CD4-positive, alpha-beta T cell treated with Interleukin-1 beta for 1 hour (primary cell): Measurements from ENCODE around the gene PRKCH.
"Not testable (repeated sequence)": the region's sequence is repeated elsewhere in the genome, so short reads cannot be mapped to it uniquely, and the experiment has no call there.

Experiments used
- DNase-seq, 2 donors: peaks; one replicate each; pipeline ENCODE4 v3.0.0-alpha.2; 2020 to 2022

The PRKCH gene

DNA sequence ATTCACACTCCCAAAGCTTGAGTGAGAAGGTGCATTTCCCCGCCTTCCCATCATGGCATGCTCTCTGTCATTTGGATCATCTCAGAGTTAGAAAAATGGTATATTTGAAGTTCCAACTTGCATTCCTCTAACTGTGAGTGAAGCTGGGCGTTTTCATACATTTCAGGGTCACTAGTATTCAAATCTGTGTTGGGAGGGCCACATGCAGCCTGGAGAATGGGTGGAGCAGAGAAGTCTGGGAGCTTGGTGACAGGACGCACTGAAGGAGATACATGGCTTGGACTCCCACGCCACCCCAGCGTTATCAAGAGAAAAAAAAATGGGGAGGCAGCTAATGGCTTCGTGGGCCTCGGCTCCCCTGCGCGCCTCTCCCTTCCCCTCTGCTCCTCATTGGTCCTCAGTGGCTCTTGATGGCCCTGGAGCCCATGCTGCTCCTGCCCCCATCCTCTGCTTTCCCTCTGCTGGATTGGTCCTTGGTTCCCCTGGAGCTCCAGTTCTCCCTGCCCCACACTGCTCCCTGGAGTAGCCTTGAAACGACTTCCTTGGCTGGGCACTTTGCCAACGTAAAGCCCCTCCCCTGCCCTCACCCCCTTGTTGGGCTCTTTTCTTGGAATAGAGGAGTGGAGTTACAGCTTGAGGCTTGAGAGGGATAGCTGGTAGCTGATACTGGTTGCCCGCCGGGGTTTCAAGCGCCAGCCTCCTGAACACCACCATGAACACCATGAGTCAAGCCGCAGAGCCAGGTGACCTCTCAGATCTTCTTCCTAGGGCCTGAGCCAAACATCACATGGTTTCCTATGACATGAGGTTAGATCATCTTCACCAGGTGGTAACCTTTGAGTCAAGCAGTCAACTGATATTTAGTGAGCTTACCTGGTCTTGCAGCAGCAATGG is 139.6 kb downstream of the PRKCH start:
- DNase-seq, result no peak

DNA sequence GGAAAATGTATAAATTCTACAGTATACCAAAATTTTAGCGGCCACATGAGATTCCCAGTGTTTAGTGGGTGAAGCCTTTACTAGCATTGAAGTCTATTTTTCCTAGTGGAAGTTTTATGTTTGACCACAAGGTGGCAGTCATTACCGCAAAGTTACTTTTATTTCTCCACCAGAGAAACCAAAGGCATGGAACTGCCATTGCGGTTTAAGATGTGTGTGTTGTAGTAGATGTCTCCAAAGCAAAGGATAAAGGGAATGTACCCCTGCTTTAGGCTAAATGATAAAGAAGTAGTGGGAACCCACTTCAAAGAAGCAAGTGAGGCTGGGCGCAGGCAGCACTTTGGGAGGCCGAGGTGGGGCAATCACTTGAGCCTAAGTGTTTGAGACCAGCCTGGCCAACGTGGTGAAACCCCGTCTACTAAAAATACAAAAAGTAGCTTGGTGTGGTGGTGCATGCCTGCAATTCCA is 140.5 kb downstream of the PRKCH start:
- DNase-seq, result peak; percentile 39 to 76

DNA sequence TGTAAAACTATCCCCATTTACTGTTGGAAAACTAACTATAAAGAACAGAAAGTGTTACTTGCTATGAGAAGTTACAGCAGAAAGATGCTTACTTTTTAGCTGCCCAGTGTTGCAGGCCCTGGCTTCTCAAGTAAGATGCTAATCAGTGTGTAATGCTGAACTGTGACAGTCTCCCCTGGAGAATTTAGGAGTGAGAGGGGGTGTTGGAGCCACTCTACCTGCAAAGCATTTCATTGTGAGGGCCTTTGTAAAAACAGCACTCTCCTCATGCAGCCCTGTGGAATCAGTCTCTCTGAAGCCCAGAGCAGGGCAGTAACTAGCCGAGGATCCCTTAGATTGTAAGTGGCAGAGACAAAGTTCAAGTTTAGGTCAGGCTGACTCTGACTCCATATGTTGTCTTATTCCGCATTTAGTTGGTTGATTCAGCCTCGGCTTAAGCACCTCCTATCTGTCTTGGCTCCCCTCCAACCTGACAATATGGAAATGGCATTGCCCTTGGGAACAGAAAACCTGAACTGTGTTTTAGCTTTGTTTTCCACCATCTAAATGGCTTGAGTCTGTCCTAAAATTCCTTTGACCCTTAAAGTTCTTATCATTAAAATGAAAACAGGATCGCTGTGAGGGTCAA is 141.3 kb downstream of the PRKCH start:
- no peak for DNase-seq

DNA sequence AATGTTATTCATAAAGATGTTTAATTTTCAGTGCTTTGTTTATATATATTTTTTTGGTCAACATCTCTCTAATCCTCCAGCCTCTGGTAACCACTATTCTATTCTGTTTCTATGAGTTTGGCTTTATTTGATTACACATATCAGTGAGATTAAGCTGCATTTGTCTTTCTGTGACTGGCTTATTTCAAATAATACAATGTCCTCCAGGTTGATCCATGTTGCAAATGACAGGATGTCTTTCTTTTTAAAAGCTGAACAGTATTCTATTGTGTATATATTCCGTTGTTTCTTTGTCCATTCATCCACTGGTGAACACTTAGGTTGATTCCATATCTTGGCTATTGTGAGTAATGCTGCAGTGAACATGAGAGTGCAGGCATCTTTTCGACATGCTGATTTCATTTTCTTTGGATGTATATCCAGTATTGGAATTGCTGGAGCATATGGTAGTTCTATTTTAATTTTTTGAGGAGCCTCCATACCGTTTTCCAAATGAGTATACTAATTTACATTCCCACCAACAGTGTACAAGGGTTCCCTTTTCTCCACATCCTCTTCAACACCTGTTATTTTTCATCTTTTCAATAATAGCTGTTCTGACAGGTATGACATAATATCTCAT is 142.4 kb downstream of the PRKCH start:
- no peak for DNase-seq

DNA sequence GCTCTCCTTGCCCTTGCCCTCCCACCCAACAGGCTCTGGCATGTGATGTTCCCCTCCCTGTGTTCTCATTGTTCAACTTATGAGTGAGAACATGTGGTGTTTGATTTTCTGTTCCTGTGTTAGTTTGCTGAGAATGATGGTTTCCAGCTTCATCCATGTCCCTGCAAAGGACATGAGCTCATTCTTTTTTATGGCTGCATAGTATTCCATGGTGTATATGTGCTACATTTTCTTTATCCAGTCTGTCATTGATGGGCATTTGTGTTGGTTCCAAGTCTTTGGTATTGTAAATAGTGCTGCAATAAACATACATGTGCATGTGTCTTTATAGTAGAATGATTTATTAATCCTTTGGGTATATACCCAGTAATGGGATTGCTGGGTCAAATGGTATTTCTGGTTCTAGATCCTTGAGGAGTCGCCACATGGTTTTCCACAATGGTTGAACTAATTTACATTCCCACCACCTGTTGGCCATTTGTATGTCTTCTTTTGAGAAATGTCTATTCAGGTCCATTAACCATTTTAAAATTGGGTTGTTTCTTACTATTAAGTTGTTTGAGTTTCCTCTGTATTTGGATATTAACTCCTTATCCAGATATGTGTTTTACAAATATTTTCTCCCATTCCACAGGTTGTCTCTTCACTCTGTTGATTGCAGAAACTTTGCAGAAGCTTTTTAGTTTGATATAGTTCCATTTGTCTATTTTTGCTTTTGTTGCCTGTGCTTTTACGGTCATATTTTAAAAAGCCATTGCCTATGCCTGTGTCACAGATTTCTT is 143.4 kb downstream of the PRKCH start:
- DNase-seq, result not testable (repeated sequence)

DNA sequence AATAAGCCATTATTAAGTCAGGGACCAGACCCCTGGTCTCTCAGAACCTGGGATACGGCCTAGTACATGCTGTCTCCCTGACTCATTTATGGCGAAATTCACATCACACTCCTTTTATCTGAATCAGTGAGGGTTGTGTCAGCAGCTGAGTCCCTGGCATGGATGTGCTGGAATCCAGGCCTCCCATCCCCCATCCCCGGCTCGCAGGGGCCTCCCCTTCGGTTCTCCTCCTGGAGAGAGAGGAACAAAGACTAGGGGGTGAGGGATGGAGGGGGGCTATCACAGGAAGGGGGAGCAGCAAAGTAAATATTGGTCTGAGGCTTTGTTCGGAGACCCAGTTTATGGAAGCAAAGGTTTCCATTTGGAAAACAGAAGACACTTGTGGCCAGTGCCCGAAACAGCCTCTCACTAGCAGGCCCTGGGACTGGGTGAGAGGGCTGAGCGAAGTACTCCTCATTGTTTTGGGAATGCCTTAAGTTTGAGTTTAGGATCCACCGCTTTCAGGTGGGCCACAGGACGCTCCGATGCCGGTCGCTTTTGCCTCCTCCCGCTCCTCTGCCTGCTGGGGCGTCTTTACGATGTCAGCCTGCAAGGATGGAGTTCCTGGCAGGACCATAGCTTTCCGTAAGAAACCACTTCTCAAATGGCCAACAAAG is 145.0 kb downstream of the PRKCH start:
- DNase-seq, result no peak

DNA sequence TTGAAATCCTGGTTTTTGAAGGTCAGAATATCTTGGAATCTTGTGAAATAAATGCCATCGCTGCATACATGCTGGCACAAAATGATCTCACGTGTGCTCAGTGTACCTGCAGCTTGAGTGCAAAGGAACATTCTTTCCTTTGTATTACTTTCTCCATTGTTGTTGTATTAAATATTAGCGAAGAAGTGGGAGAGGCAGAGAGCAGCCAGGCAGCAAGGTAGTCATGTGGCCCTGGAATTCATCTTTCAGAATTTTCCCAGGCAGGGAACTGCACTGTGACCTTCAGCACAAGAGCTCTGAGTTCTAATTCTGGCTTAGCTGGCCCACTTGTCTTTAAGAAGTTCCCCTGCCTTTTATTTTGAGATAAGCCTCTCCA is 145.5 kb downstream of the PRKCH start:
- no peak for DNase-seq

DNA sequence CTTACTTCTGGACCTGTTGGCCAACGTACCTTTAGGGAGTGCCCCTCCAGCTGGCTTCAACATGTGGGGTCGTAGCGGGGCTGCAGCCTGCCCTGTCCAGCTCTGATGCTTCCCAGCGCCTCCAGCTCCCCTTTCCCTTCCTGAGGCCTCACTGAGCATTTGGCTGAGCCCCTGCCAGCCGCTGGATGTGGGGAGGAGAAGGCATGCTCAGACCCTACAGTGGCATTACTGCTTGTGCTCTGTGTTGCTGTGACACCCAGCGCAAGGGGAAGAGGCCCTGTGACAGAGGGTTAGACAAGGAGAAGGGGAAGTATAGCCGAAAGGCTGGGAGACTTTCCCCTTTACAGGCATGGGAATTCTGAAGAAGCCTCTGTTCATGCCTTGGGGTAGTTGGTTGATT is 145.9 kb downstream of the PRKCH start:
- no peak for DNase-seq

DNA sequence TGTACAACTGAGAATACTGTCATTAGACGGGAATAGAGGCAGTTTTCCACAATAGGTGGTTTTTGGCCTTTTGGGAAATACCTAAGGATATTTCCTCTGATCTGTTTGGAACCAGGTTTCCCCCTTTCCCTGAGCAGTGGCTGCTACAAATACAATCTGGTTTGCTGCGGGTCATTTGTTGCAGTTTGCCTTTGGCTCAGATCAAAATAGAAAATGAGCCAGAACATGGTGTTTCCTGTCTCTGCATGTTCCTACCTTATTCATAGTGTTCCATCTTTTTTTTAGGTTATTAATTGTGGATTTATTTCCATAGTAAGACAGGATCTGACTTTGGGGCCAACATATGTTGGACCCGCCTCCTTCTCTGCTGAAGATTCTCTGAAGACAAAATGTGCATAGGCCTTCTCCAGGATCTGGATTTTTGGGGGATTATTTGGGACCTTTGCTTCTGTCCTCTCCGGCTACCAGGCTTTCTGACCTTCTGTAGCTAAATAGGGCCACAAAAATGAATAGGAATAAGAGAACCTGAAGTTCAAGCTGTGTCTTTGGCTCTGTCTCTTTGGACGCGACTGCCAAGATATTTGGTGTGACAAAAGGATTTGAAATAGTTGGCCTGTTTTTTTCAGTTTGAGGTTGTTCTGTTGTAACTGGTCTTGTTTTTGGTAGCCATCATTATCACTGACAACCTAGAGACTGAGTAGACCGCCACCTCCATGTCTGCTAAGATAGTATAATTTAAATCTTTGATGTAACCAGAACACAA is 146.9 kb downstream of the PRKCH start:
- DNase-seq, result no peak

DNA sequence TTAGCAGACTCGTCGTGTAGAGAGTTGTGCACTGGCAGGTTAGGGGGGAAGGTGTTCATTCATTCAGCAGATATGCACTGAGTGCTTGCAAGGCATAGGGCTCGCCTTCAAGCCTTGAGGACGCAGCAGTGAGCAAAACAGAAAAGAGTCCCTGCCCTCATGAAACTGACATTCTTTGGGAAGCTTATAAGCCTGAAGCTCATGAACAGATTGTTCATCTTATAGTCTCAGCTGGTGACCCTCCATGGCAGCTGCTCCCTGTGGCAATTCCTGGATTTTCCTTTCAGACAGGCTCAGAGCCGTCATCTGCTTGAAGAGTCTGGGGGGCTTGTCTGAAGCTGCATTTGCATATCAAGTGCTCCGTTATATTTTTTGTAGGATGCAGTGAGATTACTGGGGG is 148.4 kb downstream of the PRKCH start:
- no peak for DNase-seq

DNA sequence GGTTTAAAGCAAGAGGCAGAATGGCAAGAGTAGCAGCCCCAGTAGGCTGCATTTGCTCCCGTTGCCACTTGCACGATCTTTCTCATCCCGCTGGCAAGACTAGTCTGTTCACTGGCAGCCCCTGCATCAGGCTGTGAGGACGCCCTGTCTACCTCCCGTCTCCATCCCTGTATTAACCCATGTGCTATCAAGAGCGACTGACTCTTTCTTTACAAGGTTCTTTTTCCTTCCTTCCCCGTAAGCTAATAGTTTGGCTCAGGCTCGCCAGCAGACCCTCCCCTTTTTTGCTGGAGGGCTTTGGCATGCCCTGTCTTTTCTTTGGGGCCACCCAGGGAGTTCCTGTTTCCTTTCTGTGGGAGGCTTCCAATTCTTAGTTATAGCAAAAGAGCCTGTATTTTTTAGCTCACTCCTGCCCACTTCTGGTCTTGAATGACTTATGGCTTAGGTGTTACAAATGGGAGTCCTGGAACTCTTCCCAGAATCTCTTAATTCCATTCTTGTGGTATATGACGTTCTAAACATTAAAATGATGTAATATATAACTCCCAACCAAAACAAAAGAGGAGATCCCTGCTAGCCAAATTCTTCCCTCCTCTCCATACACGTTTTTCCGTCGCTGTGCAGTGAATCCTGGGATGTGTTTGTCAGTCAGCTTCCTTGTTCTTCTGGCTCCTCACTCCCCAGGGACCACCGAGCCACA is 149.0 kb downstream of the PRKCH start:
- no peak for DNase-seq

DNA sequence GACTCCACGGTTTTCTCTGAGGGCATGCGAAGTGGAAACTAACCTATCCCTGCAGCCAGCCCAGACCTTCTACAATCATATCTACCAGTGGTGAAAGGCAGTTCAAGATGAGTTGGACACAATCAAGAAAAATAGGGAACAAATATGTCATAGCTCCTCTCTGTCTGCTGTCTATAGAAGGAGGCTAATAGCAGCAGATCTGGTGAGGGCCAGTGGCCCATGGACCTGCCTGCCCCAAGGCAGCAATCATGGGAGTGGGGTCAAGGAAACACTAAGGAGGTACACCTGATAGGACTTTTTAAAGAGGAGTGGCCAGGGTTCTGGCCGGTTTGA is 149.5 kb downstream of the PRKCH start:
- no peak for DNase-seq

DNA sequence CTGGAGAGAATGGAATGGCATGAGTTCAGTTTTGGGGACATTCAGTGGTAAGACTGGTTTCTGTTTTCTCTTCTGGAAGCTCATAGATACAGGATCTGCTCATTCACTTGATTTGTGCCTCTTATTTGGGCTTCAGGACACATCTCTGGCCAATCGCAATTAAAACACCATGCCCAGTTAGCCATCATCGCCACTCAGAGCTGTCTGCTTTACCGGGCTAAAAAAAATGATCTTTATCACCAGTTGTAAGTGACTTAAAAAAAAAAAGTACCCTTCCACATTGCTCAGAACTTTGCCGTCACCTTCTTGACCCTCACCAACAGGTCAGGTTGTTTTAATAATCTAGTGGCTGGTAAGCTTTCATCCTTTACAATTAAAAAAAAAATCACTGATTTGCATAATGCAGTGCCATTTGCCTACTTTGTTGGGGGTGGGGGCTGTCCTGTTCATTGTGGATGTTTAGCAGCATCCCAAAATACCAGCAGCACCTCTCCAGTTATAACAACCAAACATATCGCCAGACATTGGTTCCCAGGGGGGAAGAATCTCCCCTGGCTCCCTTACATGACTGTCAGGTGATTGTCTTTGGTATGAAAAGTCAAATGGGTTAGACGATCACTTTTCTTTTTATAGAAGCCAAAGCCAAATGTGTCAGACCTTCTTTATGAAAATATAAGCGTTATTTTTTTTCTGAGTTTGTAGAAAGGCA is 150.1 kb downstream of the PRKCH start:
- DNase-seq, result no peak

DNA sequence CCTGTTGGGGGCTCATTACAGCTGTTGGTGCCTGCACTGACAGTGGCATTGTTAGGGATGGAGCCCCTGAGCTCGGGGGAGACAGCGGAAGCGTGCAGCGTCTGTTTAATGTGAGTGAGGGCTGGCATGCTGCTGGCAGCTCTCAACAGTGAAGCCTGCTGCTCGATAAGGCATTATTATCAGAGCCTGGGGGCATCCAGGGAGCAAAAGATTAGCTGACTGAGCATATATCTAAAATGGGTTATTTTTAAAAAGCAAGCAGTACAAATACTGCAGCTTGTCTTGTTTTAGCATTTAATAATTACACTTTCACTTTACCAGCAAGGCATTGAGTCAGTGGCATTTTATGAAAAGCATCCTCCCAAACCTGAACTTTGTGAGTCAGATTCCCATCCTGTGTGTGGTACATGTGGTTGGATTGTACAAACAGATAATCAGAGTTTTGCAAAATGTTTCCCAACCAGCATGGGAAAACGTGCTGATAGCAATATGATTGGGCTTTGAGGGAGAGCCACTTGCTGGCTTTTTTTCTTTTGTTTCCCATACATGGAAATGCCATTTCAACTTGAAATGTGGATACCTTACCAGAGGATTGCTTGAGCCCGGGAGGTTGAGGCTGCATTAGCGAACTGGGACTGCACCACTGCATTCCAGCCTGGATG is 150.8 kb downstream of the PRKCH start:
- peak in 1 of 2 donors; percentile 65 for DNase-seq

DNA sequence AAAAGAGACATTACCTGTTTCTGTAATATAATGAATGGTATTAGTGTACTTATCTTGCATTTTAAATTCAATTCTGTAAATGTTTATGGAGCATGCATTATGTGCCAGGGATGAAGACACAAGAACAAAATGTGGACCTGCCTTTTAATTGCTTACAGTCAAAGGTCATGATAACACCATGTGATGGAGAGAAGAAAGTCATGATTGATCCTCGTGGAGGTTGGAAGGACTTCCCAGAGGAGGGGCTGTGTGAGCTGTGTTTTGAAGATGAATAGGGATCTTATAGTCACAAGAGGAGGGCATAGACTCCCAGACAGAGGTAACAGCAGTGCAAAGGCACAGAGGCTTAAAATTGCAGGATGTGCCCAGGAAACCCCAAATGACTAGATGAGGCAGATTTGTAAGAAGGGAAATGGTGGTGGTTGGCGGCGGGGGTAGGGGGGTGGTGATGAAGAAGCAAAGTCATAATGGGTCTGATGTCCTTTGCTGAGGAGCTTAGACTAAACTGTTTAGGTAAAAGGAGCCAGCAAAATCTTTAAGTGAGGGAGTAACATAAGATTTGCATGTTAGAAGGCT is 151.5 kb downstream of the PRKCH start:
- peak; percentile 47 to 62 for DNase-seq

DNA sequence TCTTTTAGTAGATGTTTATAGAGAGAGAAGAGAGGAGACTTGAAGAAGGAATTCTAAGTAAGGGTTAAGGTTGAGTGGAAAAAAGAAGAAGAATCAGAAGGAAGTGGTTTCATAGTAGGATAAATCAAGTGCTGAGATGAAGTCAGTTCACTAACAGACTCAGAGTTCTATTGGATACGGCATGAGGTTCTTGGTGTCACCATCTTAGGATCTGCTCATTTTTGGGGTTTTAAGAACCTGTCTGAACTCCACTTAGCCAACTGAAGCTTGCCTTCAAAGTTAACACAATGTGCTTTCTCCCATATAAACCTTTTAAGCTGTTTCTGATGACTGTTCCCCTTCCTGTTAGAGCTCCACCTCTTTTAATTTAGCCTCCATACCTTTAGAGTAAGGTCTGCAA is 152.6 kb downstream of the PRKCH start:
- DNase-seq, result no peak

DNA sequence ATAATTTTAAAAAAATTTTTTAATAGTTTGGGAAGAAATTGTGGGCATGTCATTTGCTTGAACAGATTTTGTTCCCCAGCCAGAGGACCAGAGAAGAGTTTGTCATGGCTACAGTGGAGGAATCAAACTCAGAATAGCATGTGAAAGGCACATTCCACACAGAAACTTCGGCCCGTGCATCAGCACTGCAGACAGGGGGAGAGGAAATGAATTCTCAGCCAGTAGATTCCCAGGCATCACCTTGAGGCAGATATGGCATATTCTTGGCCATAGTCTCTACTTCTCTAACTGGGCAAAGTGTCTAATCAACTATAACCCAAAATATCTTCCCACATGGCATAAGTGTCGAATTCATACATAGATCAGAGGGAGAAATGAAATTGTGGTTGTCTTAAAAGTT is 153.3 kb downstream of the PRKCH start:
- DNase-seq, result no peak

DNA sequence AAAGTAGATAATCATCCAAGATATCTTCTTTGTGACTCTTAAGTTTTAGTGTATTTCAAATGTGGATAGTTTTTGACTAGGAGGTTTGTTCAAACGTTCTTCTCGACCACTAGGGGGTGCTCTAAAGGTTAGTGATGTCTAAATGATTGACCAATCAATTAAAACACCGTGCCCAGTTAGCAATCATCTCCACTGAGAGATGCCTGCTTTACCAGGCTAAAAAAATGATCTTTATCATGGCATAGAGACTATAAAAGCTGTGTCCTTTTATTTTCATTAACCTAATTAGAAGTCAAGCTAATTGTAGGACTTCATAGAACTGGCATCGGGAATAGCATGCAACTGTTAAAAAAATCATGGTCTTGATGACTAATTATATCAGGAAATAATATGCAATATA is 153.9 kb downstream of the PRKCH start:
- peak in 1 of 2 donors; percentile 72 for DNase-seq

DNA sequence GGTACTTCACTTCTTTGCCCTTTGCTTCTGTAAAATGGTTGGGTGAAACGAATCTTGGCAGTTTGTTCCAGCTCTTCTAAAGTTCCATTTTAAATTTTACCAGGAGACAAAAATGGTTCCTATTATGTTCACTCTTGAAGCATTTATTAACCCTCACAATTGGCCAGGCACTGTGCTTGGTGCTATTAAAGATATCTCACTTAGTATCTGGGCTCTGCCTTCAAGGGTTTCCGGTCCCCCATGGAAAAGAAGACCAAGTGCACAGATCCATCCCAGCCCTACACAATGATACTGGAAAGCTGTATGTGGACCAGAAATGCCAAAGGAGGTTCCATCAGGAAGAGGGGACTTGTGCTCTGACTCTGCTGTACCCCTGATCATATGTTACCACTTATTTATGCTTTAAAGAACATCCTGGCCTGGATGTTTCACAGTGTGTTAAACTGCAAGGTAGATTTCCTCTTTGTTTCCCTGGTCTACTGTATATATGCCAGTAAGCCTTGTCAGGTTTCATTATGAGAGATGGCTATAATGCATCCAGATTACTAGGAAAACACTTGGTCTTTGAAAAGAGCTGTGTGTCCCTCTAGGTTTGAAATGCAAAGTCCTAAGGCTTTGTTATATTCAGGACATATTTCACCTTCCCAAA is 154.8 kb downstream of the PRKCH start:
- DNase-seq, result no peak
